Left lung (tissue), 10 donors: Measurements from ENCODE around the gene MAPT. TPM values are rescaled to one million over a fixed set of nuclear protein-coding genes. Genes with fewer than 3 reads are reported as not detected.

Source experiments
- ATAC-seq: fragments of 200-7000 bp; cut with Tn5 transposase; one replicate; pipeline ENCODE4 v1.9.1; 2020; ENCODE audit warnings: moderate library complexity
- DNase-seq, 4 donors: peaks; one replicate each; pipeline ENCODE4 v3.0.0-alpha.2; 2013 to 2020
- H3K27ac ChIP-seq, 2 donors: fragments of 200-600 bp; sonication (generic) in 1 of 2; one replicate each; pipeline versions ENCODE4 v1.5.0 to v1.8.0; 2020 to 2021
- H3K27me3 ChIP-seq, 2 donors: fragments of 200-600 bp; sonication (generic) in 1 of 2; one replicate each; pipeline versions ENCODE4 v1.5.0 to v1.8.0; 2020 to 2021
- H3K36me3 ChIP-seq, 2 donors: fragments of 200-600 bp; sonication (generic) in 1 of 2; one replicate each; pipeline versions ENCODE4 v1.5.0 to v1.8.0; 2020 to 2021
- H3K4me1 ChIP-seq, 2 donors: fragments of 200-600 bp; one replicate each; pipeline ENCODE4 v1.8.0; 2021
- H3K4me3 ChIP-seq, 2 donors: fragments of 200-600 bp; sonication (generic) in 1 of 2; one replicate each; pipeline versions ENCODE4 v1.5.0 to v1.8.0; 2020 to 2021; ENCODE audit warnings: mild to moderate bottlenecking in 1 of 2
- H3K9me3 ChIP-seq, 2 donors: fragments of 200-600 bp; sonication (generic) in 1 of 2; one replicate each; pipeline versions ENCODE4 v1.5.0 to v1.8.0; 2020 to 2021
- CTCF ChIP-seq, 2 donors: fragments of 200-600 bp; sonication (generic) in 1 of 2; IDR thresholded peaks; one replicate each; pipeline versions ENCODE4 v1.5.0 to v1.8.0; 2021; ENCODE audit warnings: antibody characterized with exemption in 2 of 2
- intact Hi-C, 2 donors: fragments of 100-400 bp; cut with DNase I; formaldehyde crosslinking; loops; one replicate each; pipeline versions ENCODE4 v1.11.2 to v1.14.2; 2022
- polyA plus RNA-seq, 6 donors: library from polyadenylated mRNA; unstranded; fragments of 120-200 nt; gene quantifications; one replicate each; pipeline ENCODE4 v1.2.1, GENCODE V29; 2013; ENCODE audit not compliant: insufficient read length in 6 of 6
- total RNA-seq, 2 donors: library from RNA; stranded (reverse); fragmentation: NEBNext Ultra II Directional; extraction: Animal tissue kit (Norgen Biotek cat#: 25700); gene quantifications; one replicate each; pipeline ENCODE4 v1.2.1, GENCODE V29; 2021
- donor health status: DM: no; HTN: yes; CAD: no.
- donor health status: DM: no; HTN: no; CAD: no.

MAPT gene
- total and polyA plus RNA-seq, 8 donors: 0.99 to 7.7 (median 5.5) TPM

GRCh38 chr17:46061435-46061834 is 167.1 kb downstream of the MAPT start:
- H3K36me3 ChIP-seq: peaks cover 0 to 53% of the 10 kb centered on the region in 2 donors

GRCh38 chr17:46063241-46063640 is 168.9 kb downstream of the MAPT start:
- Histone ChIP-seq H3K27ac (no peak overlapping the region), H3K27me3 (no peaks in the 10 kb centered on the region), H3K9me3 (no peaks in the 10 kb centered on the region), H3K36me3 (peaks cover 0 to 66% of the 10 kb centered on the region in 2 donors), H3K4me1 (no peaks in the 10 kb centered on the region), H3K4me3 (no peak overlapping the region)
- DNase-seq (no peak), ATAC-seq (peak; percentile 69)
- no peak for TF ChIP-seq CTCF (IDR thresholded peaks at IDR 0.05)
- intact Hi-C loops: no loop called here

More at GRCh38 chr17:46061435-46061834, 167.1 kb downstream of the MAPT start:
- H3K4me1 ChIP-seq: peaks cover 0 to 11% of the 10 kb centered on the region in 2 donors
- no peak overlapping the region for H3K4me3 ChIP-seq
- ATAC-seq (peak; percentile 60), DNase-seq (no peak)
- H3K27me3 ChIP-seq: no peaks in the 10 kb centered on the region
- no peak overlapping the region for H3K27ac ChIP-seq
- TF ChIP-seq CTCF (IDR thresholded peaks at IDR 0.05): peak; percentile 25 to 36
- intact Hi-C loops: no loop called here
- no peaks in the 10 kb centered on the region for H3K9me3 ChIP-seq

- peaks cover 0 to 60% of the 10 kb centered on the region in 2 donors for H3K36me3 ChIP-seq
Measured at GRCh38 chr17:46064460-46064859, 170.1 kb downstream of the MAPT start.

GRCh38 chr17:46071796-46072195 is 177.4 kb downstream of the MAPT start:
- TF ChIP-seq CTCF (IDR thresholded peaks at IDR 0.05): no peak
- Histone ChIP-seq H3K27me3 (no peaks in the 10 kb centered on the region), H3K4me3 (no peak overlapping the region), H3K9me3 (no peaks in the 10 kb centered on the region), H3K27ac (no peak overlapping the region), H3K4me1 (no peaks in the 10 kb centered on the region), H3K36me3 (peaks cover 0 to 10% of the 10 kb centered on the region in 2 donors)
- no peak for ATAC-seq
- DNase-seq: no peak
- intact Hi-C loops: no loop called here

More at GRCh38 chr17:46064460-46064859, 170.1 kb downstream of the MAPT start:
- intact Hi-C loops: no loop called here
- Histone ChIP-seq H3K9me3 (no peaks in the 10 kb centered on the region), H3K27ac (no peak overlapping the region), H3K27me3 (no peaks in the 10 kb centered on the region), H3K4me1 (no peaks in the 10 kb centered on the region), H3K4me3 (no peak overlapping the region)
- TF ChIP-seq CTCF (IDR thresholded peaks at IDR 0.05): no peak
- DNase-seq (no peak), ATAC-seq (no peak)

GRCh38 chr17:46072998-46073397 is 178.6 kb downstream of the MAPT start:
- H3K4me3 ChIP-seq: no peak overlapping the region
- no peaks in the 10 kb centered on the region for H3K27me3 ChIP-seq
- DNase-seq (no peak), ATAC-seq (no peak)
- TF ChIP-seq CTCF (IDR thresholded peaks at IDR 0.05): no peak
- intact Hi-C loops: no loop called here
- no peaks in the 10 kb centered on the region for H3K9me3 ChIP-seq
- no peak overlapping the region for H3K27ac ChIP-seq
- peaks cover 0 to 2% of the 10 kb centered on the region in 2 donors for H3K4me1 ChIP-seq
- H3K36me3 ChIP-seq: no peaks in the 10 kb centered on the region
